Liver (tissue), 9 donors: ENCODE measurements around the gene MARK2. TPM values are rescaled to one million over a fixed set of nuclear protein-coding genes. Genes with fewer than 3 reads are reported as not detected.

Source experiments
- DNase-seq: peaks from one replicate; pipeline ENCODE4 v3.0.0-alpha.2; 2017; ENCODE audit warnings: low spot score
- H3K27ac ChIP-seq, 2 donors: one replicate each; pipeline ENCODE4 v1.7.0; 2013; ENCODE audit warnings: inconsistent platforms in 2 of 2, low read length in 2 of 2, control low read depth in 1 of 2, low read depth in 1 of 2, mild to moderate bottlenecking in 1 of 2
- H3K27me3 ChIP-seq, 4 donors: one replicate each; pipeline versions ENCODE4 v1.6.1 to v1.7.0; 2013; ENCODE audit warnings: low read length in 3 of 4, inconsistent platforms in 1 of 4, mild to moderate bottlenecking in 1 of 4, moderate library complexity in 1 of 4; ENCODE audit not compliant: control insufficient read depth in 4 of 4, insufficient read depth in 4 of 4
- H3K36me3 ChIP-seq, 4 donors: one replicate each; pipeline versions ENCODE4 v1.6.1 to v1.7.0; 2013; ENCODE audit warnings: low read length in 3 of 4, mild to moderate bottlenecking in 3 of 4, low read depth in 1 of 4, moderate library complexity in 1 of 4; ENCODE audit not compliant: control insufficient read depth in 4 of 4, insufficient read depth in 3 of 4
- H3K4me1 ChIP-seq, 4 donors: one replicate each; pipeline versions ENCODE4 v1.6.1 to v1.7.0; 2013; ENCODE audit warnings: low read length in 3 of 4, mild to moderate bottlenecking in 3 of 4, moderate library complexity in 1 of 4; ENCODE audit not compliant: control insufficient read depth in 4 of 4, insufficient read depth in 4 of 4
- H3K4me3 ChIP-seq, 3 donors: one replicate each; pipeline versions ENCODE4 v1.6.1 to v1.7.0; 2013; ENCODE audit warnings: low read length in 3 of 3, control low read depth in 1 of 3, low read depth in 1 of 3, mild to moderate bottlenecking in 1 of 3
- H3K9ac ChIP-seq, 2 donors: one replicate each; pipeline ENCODE4 v1.7.0; 2013; ENCODE audit warnings: low read length in 2 of 2, mild to moderate bottlenecking in 2 of 2, moderate library complexity in 2 of 2, control low read depth in 1 of 2, low read depth in 1 of 2
- H3K9me3 ChIP-seq, 4 donors: one replicate each; pipeline versions ENCODE4 v1.6.1 to v1.7.0; 2013; ENCODE audit warnings: low read length in 3 of 4; ENCODE audit not compliant: control insufficient read depth in 4 of 4
- EGR1 ChIP-seq, 2 donors: IDR thresholded peaks; 2 replicates each; pipeline ENCODE4 v1.6.1; 2016 to 2018; ENCODE audit warnings: antibody characterized with exemption in 2 of 2, low read depth in 2 of 2
- FOXA1 ChIP-seq: IDR thresholded peaks from 2 replicates; pipeline ENCODE4 v1.6.1; 2016; ENCODE audit warnings: antibody characterized with exemption
- FOXA2 ChIP-seq: IDR thresholded peaks from 2 replicates; pipeline ENCODE4 v1.6.1; 2016; ENCODE audit warnings: antibody characterized with exemption
- GABPA ChIP-seq, 2 donors: IDR thresholded peaks in 1 of 2; conservative IDR thresholded peaks in 1 of 2; 2 replicates each; pipeline ENCODE4 v1.6.1; 2016; ENCODE audit warnings: antibody characterized with exemption in 2 of 2, mild to moderate bottlenecking in 1 of 2, moderate library complexity in 1 of 2
- HNF4A ChIP-seq, 2 donors: conservative IDR thresholded peaks; 2 replicates each; pipeline ENCODE4 v1.6.1; 2016; ENCODE audit warnings: antibody characterized with exemption in 2 of 2, mild to moderate bottlenecking in 2 of 2
- HNF4G ChIP-seq: IDR thresholded peaks from 2 replicates; pipeline ENCODE4 v1.6.1; 2016; ENCODE audit warnings: antibody characterized with exemption
- JUND ChIP-seq, 2 donors: IDR thresholded peaks; 2 replicates each; pipeline ENCODE4 v1.6.1; 2016; ENCODE audit warnings: antibody characterized with exemption in 2 of 2
- NR2F2 ChIP-seq: IDR thresholded peaks from 2 replicates; pipeline ENCODE4 v1.6.1; 2016; ENCODE audit warnings: antibody characterized with exemption
- RAD21 ChIP-seq, 2 donors: IDR thresholded peaks; 2 replicates each; pipeline ENCODE4 v1.6.1; 2016; ENCODE audit warnings: antibody characterized with exemption in 2 of 2, mild to moderate bottlenecking in 2 of 2
- RXRA ChIP-seq, 2 donors: IDR thresholded peaks; 2 replicates each; pipeline ENCODE4 v1.6.1; 2017 to 2018; ENCODE audit warnings: antibody characterized with exemption in 2 of 2, mild to moderate bottlenecking in 1 of 2
- SP1 ChIP-seq: IDR thresholded peaks from 2 replicates; pipeline ENCODE4 v1.6.1; 2018; ENCODE audit warnings: antibody characterized with exemption, mild to moderate bottlenecking
- TAF1 ChIP-seq: conservative IDR thresholded peaks from 2 replicates; pipeline ENCODE4 v1.6.1; 2016; ENCODE audit warnings: antibody characterized with exemption, mild to moderate bottlenecking
- YY1 ChIP-seq: IDR thresholded peaks from 2 replicates; pipeline ENCODE4 v1.6.1; 2016; ENCODE audit warnings: antibody characterized with exemption, mild to moderate bottlenecking
- WGBS: extraction: QIAGEN DNeasy Blood & Tissue Kit; methylation state at CpG from one replicate; pipeline ENCODE4 v1.1.7; 2013; 5-methylcytosine and 5-hydroxymethylcytosine counted together
- polyA plus RNA-seq, 2 donors: library from polyadenylated mRNA; stranded (reverse) in 1 of 2; unstranded in 1 of 2; fragments of 200-250 nt in 1 of 2; fragments of >200 nt in 1 of 2; fragmentation: Nextera tagmentation in 1 of 2; extraction: Ambion mirVana in 1 of 2; gene quantifications; one replicate each; pipeline versions ENCODE4 v1.2.1 to v1.2.3, GENCODE V29; 2013 to 2015
- total RNA-seq, 2 donors: library from RNA; depleted of rRNA; stranded (reverse); fragments of >200 nt; gene quantifications; one replicate each; pipeline ENCODE4 v1.2.3, GENCODE V29; 2014
- TF ChIP-seq, protein P1 (sequence below): IDR thresholded peaks from 2 replicates; pipeline ENCODE4 v1.6.1; 2016; ENCODE audit warnings: antibody characterized with exemption
- TF ChIP-seq, protein P2 (sequence below): IDR thresholded peaks from 2 replicates; pipeline ENCODE4 v1.6.1; 2016; ENCODE audit warnings: antibody characterized with exemption
- TF ChIP-seq, protein P3 (sequence below): IDR thresholded peaks from 2 replicates; pipeline ENCODE4 v1.6.1; 2016; ENCODE audit warnings: antibody characterized with exemption, mild to moderate bottlenecking
- TF ChIP-seq, protein P4 (sequence below): IDR thresholded peaks from 2 replicates; pipeline ENCODE4 v1.6.1; 2016; ENCODE audit warnings: antibody characterized with exemption
- TF ChIP-seq, protein P5 (sequence below): fragments of 150-350 bp; IDR thresholded peaks from 2 replicates; pipeline ENCODE4 v1.5.1; 2017; ENCODE audit warnings: improper control_type of control experiment, low read depth, low read length; ENCODE audit not compliant: missing input control
- donor health status: healthy.
- donor health status: healthy.
- donor health status: healthy.
- donor health status: healthy.
- donor health status: healthy.

The MARK2 gene
- total and polyA plus RNA-seq, 4 donors = 3.4 to 11.6 (median 8.0) TPM

DNA sequence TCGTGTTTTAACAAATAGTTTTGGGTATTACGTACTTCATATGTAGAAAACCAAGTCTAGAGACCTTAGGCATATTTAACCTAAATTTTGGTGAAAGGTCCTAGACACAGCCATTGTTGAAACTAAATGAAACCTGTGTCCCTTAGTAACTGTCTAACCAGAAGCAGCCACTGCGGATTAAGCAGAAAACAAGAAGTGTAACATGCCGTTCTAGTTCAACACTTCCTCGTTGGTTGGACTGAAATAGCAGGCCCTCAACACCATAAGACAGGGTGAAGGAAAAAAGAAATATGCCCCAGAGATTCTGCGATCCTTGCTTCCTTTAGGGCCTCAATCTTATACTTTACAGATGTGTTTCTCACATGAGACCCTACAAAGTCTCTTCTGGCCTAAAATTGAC lies 101.9 kb downstream of the MARK2 start (continued):
- TF ChIP-seq, protein P1, sequence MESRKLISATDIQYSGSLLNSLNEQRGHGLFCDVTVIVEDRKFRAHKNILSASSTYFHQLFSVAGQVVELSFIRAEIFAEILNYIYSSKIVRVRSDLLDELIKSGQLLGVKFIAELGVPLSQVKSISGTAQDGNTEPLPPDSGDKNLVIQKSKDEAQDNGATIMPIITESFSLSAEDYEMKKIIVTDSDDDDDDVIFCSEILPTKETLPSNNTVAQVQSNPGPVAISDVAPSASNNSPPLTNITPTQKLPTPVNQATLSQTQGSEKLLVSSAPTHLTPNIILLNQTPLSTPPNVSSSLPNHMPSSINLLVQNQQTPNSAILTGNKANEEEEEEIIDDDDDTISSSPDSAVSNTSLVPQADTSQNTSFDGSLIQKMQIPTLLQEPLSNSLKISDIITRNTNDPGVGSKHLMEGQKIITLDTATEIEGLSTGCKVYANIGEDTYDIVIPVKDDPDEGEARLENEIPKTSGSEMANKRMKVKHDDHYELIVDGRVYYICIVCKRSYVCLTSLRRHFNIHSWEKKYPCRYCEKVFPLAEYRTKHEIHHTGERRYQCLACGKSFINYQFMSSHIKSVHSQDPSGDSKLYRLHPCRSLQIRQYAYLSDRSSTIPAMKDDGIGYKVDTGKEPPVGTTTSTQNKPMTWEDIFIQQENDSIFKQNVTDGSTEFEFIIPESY = no peak

DNA sequence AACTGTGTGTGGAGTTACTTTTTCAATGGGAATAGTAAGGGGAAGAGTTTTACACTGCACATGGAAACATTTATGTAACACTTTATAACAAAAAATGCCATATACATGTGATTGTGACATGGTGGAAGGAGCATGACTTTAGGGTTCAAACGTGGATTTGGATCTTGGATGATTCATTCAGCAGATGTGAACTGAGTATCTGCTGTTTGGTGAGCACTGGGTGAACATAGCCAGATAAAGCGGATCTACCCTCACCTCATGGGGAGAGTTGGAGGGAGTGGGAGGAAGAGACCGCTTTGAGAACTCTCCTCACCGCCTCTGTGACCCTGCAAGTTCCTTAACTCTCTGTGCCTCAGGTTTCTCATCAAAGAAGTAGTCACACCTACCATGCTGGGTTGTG lies 103.0 kb downstream of the MARK2 start:
- Histone ChIP-seq H3K9ac (no peak overlapping the region), H3K4me3 (no peak overlapping the region), H3K27ac (no peak overlapping the region), H3K4me1 (peaks cover 9 to 28% (median 21%) of the 10 kb centered on the region in 4 donors), H3K27me3 (no peaks in the 10 kb centered on the region), H3K36me3 (peaks cover 0 to 3% (median 0%) of the 10 kb centered on the region in 4 donors), H3K9me3 (no peaks in the 10 kb centered on the region)
- 85% methylated on average over 4 of the region's 4 CpGs for WGBS
- no peak for DNase-seq
- TF ChIP-seq TAF1 (no peak), RXRA (IDR thresholded peaks at IDR 0.05) (no peak), GABPA (IDR thresholded peaks at IDR 0.05 in 1 of 2, conservative IDR thresholded peaks at IDR 0.05 in 1 of 2) (no peak), NR2F2 (no peak), JUND (IDR thresholded peaks at IDR 0.05) (no peak), YY1 (no peak), FOXA2 (no peak), HNF4A (conservative IDR thresholded peaks at IDR 0.05) (no peak), FOXA1 (no peak), SP1 (no peak), EGR1 (IDR thresholded peaks at IDR 0.05; ENCODE audit: low read depth in 2 of 2) (no peak), HNF4G (no peak), RAD21 (IDR thresholded peaks at IDR 0.05) (no peak)
- TF ChIP-seq, protein P2, sequence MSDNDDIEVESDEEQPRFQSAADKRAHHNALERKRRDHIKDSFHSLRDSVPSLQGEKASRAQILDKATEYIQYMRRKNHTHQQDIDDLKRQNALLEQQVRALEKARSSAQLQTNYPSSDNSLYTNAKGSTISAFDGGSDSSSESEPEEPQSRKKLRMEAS = no peak
- TF ChIP-seq, protein P3, sequence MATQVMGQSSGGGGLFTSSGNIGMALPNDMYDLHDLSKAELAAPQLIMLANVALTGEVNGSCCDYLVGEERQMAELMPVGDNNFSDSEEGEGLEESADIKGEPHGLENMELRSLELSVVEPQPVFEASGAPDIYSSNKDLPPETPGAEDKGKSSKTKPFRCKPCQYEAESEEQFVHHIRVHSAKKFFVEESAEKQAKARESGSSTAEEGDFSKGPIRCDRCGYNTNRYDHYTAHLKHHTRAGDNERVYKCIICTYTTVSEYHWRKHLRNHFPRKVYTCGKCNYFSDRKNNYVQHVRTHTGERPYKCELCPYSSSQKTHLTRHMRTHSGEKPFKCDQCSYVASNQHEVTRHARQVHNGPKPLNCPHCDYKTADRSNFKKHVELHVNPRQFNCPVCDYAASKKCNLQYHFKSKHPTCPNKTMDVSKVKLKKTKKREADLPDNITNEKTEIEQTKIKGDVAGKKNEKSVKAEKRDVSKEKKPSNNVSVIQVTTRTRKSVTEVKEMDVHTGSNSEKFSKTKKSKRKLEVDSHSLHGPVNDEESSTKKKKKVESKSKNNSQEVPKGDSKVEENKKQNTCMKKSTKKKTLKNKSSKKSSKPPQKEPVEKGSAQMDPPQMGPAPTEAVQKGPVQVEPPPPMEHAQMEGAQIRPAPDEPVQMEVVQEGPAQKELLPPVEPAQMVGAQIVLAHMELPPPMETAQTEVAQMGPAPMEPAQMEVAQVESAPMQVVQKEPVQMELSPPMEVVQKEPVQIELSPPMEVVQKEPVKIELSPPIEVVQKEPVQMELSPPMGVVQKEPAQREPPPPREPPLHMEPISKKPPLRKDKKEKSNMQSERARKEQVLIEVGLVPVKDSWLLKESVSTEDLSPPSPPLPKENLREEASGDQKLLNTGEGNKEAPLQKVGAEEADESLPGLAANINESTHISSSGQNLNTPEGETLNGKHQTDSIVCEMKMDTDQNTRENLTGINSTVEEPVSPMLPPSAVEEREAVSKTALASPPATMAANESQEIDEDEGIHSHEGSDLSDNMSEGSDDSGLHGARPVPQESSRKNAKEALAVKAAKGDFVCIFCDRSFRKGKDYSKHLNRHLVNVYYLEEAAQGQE = no peak
- TF ChIP-seq, protein P4, sequence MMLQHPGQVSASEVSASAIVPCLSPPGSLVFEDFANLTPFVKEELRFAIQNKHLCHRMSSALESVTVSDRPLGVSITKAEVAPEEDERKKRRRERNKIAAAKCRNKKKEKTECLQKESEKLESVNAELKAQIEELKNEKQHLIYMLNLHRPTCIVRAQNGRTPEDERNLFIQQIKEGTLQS = no peak
- TF ChIP-seq, protein P1 = no peak
- TF ChIP-seq, protein P5, sequence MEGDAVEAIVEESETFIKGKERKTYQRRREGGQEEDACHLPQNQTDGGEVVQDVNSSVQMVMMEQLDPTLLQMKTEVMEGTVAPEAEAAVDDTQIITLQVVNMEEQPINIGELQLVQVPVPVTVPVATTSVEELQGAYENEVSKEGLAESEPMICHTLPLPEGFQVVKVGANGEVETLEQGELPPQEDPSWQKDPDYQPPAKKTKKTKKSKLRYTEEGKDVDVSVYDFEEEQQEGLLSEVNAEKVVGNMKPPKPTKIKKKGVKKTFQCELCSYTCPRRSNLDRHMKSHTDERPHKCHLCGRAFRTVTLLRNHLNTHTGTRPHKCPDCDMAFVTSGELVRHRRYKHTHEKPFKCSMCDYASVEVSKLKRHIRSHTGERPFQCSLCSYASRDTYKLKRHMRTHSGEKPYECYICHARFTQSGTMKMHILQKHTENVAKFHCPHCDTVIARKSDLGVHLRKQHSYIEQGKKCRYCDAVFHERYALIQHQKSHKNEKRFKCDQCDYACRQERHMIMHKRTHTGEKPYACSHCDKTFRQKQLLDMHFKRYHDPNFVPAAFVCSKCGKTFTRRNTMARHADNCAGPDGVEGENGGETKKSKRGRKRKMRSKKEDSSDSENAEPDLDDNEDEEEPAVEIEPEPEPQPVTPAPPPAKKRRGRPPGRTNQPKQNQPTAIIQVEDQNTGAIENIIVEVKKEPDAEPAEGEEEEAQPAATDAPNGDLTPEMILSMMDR = no peak
